Spinal cord (tissue), 10 donors: ENCODE measurements around the gene MAPK4. TPM values are rescaled to one million over a fixed set of nuclear protein-coding genes. Genes with fewer than 3 reads are reported as not detected.

ENCODE experiments used
- DNase-seq, 6 donors: peaks; one replicate each; pipeline versions ENCODE4 v3.0.0 to v3.0.0-alpha.2; 2013 to 2015; ENCODE audit warnings: low spot score in 6 of 6, low read depth in 4 of 6
- H3K27ac ChIP-seq: one replicate; pipeline ENCODE4 v1.5.1; 2013; ENCODE audit warnings: low read depth, low read length, control low read depth
- H3K27me3 ChIP-seq: one replicate; pipeline ENCODE4 v1.6.1; 2013; ENCODE audit warnings: low read length; ENCODE audit not compliant: control insufficient read depth, insufficient read depth
- H3K36me3 ChIP-seq: one replicate; pipeline ENCODE4 v1.6.1; 2013; ENCODE audit warnings: low read length; ENCODE audit not compliant: control insufficient read depth, insufficient read depth
- H3K4me1 ChIP-seq: one replicate; pipeline ENCODE4 v1.6.1; 2013; ENCODE audit warnings: low read length; ENCODE audit not compliant: control insufficient read depth, insufficient read depth
- H3K4me3 ChIP-seq: one replicate; pipeline ENCODE4 v1.5.1; 2013; ENCODE audit warnings: low read depth, low read length, control low read depth
- H3K9me3 ChIP-seq: one replicate; pipeline ENCODE4 v1.6.1; 2013; ENCODE audit warnings: low read length; ENCODE audit not compliant: control insufficient read depth, insufficient read depth
- WGBS: methylation state at CpG from one replicate; pipeline ENCODE4 v1.1.5; 2013; ENCODE audit warnings: missing lambda C conversion rate; ENCODE audit not compliant: insufficient coverage; 5-methylcytosine and 5-hydroxymethylcytosine counted together
- polyA plus RNA-seq, 2 donors: library from polyadenylated mRNA; unstranded; fragments of 120-200 nt; gene quantifications; one replicate each; pipeline ENCODE4 v1.2.1, GENCODE V29; 2013; ENCODE audit not compliant: insufficient read length in 2 of 2
- total RNA-seq, 2 donors: library from RNA; depleted of rRNA in 1 of 2; stranded (reverse); fragments of 120-200 nt in 1 of 2; fragments of >200 nt in 1 of 2; gene quantifications; one replicate each; pipeline versions ENCODE4 v1.2.3 to v1.2.4, GENCODE V29; 2013 to 2014
- donor health status: healthy.

MAPK4 gene
- total and polyA plus RNA-seq, 4 donors, result 21.6 to 89.0 (median 25.2) TPM

- H3K27me3 ChIP-seq, result no peaks in the 10 kb centered on the region
- H3K36me3 ChIP-seq, result no peaks in the 10 kb centered on the region
- no peaks in the 10 kb centered on the region for H3K9me3 ChIP-seq
- 58% methylated on average over 15 of the region's 17 CpGs for WGBS
- DNase-seq, result peak in 1 of 6 donors; percentile 65
- peak overlapping the region; percentile 45 for H3K27ac ChIP-seq
- no peak overlapping the region for H3K4me3 ChIP-seq
- H3K4me1 ChIP-seq, result peaks cover 26% of the 10 kb centered on the region
Measured at GRCh38 chr18:50654658-50655550, 95.0 kb downstream of the MAPK4 start.

GRCh38 chr18:50656396-50656795, 96.5 kb downstream of the MAPK4 start:
- H3K4me1 ChIP-seq, result peaks cover 17% of the 10 kb centered on the region
- DNase-seq, result no peak
- no peaks in the 10 kb centered on the region for H3K36me3 ChIP-seq
- H3K27ac ChIP-seq, result no peak overlapping the region
- WGBS, result 100% methylated on average over 2 of the region's 2 CpGs
- no peaks in the 10 kb centered on the region for H3K9me3 ChIP-seq
- no peak overlapping the region for H3K4me3 ChIP-seq
- H3K27me3 ChIP-seq, result no peaks in the 10 kb centered on the region

GRCh38 chr18:50656841-50657470, 97.1 kb downstream of the MAPK4 start:
- WGBS, result 87% methylated on average over 3 of the region's 8 CpGs
- Histone ChIP-seq H3K4me3 (no peak overlapping the region), H3K4me1 (peaks cover 17% of the 10 kb centered on the region), H3K36me3 (no peaks in the 10 kb centered on the region), H3K27me3 (no peaks in the 10 kb centered on the region), H3K9me3 (no peaks in the 10 kb centered on the region), H3K27ac (no peak overlapping the region)
- no peak for DNase-seq

- Histone ChIP-seq H3K27ac (no peak overlapping the region), H3K4me3 (no peak overlapping the region), H3K36me3 (peaks cover under 1% of the 10 kb centered on the region), H3K9me3 (no peaks in the 10 kb centered on the region), H3K4me1 (peaks cover 15% of the 10 kb centered on the region), H3K27me3 (no peaks in the 10 kb centered on the region)
- DNase-seq, result no peak
- WGBS, result 100% methylated on average over 4 of the region's 5 CpGs
Measured at GRCh38 chr18:50658601-50659000, 98.7 kb downstream of the MAPK4 start.

- 76% methylated on average over 12 of the region's 13 CpGs for WGBS
- peak in 1 of 6 donors; percentile 12 for DNase-seq
- H3K9me3 ChIP-seq, result no peaks in the 10 kb centered on the region
- no peaks in the 10 kb centered on the region for H3K27me3 ChIP-seq
- peaks cover 10% of the 10 kb centered on the region for H3K4me1 ChIP-seq
- H3K27ac ChIP-seq, result no peak overlapping the region
- peaks cover 8% of the 10 kb centered on the region for H3K36me3 ChIP-seq
- no peak overlapping the region for H3K4me3 ChIP-seq
Measured at GRCh38 chr18:50659091-50660003, 99.5 kb downstream of the MAPK4 start.

GRCh38 chr18:50661013-50661412, 101.1 kb downstream of the MAPK4 start:
- peaks cover 10% of the 10 kb centered on the region for H3K36me3 ChIP-seq
- DNase-seq, result no peak
- no peak overlapping the region for H3K27ac ChIP-seq
- H3K4me3 ChIP-seq, result no peak overlapping the region
- no peaks in the 10 kb centered on the region for H3K27me3 ChIP-seq
- H3K9me3 ChIP-seq, result no peaks in the 10 kb centered on the region
- H3K4me1 ChIP-seq, result peaks cover 3% of the 10 kb centered on the region
- 100% methylated on average over 1 of the region's 1 CpG for WGBS

- Histone ChIP-seq H3K4me1 (peaks cover 3% of the 10 kb centered on the region), H3K27ac (no peak overlapping the region), H3K4me3 (no peak overlapping the region), H3K36me3 (peaks cover 10% of the 10 kb centered on the region), H3K27me3 (no peaks in the 10 kb centered on the region), H3K9me3 (no peaks in the 10 kb centered on the region)
- WGBS, result no CpG with 5 or more reads among the region's 3 CpGs
- DNase-seq, result no peak
Measured at GRCh38 chr18:50662177-50662576, 102.3 kb downstream of the MAPK4 start.

GRCh38 chr18:50662775-50663383, 103.0 kb downstream of the MAPK4 start:
- H3K27me3 ChIP-seq, result no peaks in the 10 kb centered on the region
- H3K27ac ChIP-seq, result no peak overlapping the region
- no peak overlapping the region for H3K4me3 ChIP-seq
- WGBS, result 63% methylated on average over 10 of the region's 10 CpGs
- no peaks in the 10 kb centered on the region for H3K9me3 ChIP-seq
- H3K4me1 ChIP-seq, result peaks cover 3% of the 10 kb centered on the region
- DNase-seq, result peak in 2 of 6 donors; percentile 24 to 74
- peaks cover 10% of the 10 kb centered on the region for H3K36me3 ChIP-seq
